SK-N-MC (cell line): ENCODE results near the gene HDAC3.

Experiments
- EZH2 ChIP-seq: fragments of 200-600 bp; sonication (generic); IDR thresholded peaks from one replicate; pipeline ENCODE4 v1.6.1; 2017; ENCODE audit warnings: antibody characterized with exemption
- FOXP2 ChIP-seq: optimal IDR thresholded peaks from 2 replicates; pipeline ENCODE3; 2011; ENCODE audit warnings: mild to moderate bottlenecking, moderate library complexity; ENCODE audit not compliant: insufficient read depth; ENCODE audit errors: extremely low read length, control extremely low read depth
- POLR2AphosphoS5 ChIP-seq: IDR thresholded peaks from 2 replicates; pipeline ENCODE4 v1.6.1; 2012; ENCODE audit warnings: mild to moderate bottlenecking, low read depth, low read length, borderline replicate concordance

DNA sequence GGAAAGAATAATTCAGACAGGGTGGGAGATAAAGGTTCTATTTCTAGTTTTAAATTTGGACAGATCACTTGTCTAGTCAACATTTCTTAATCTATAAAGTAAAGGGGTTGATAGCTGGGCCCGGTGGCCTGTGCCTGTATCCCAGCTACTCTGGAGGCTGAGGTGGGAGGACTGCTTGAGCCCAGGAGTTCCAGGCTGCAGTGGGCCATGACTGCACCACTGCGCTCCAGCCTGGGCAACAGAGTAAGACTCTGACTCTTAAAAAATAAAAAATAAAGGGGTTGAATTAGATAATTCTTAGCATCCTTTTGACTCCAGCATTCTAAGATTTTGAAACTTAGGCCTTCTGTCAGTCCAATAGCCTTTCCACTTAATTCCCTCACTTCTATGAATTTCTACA lies 28.6 kb downstream of the HDAC3 start:
- TF ChIP-seq EZH2 (no peak), POLR2AphosphoS5 (no peak), FOXP2 (no peak)
